Ramos (cell line): ENCODE results near the gene ZBTB7C.

Experiments used
- in situ Hi-C: fragments of 300-500 bp; cut with MboI; formaldehyde crosslinking; loops from one replicate; pipeline ENCODE4 v1.14.3; 2022; ENCODE audit warnings: low sequenced_read_pairs; ENCODE audit not compliant: unreplicated experiment

The ZBTB7C gene

DNA sequence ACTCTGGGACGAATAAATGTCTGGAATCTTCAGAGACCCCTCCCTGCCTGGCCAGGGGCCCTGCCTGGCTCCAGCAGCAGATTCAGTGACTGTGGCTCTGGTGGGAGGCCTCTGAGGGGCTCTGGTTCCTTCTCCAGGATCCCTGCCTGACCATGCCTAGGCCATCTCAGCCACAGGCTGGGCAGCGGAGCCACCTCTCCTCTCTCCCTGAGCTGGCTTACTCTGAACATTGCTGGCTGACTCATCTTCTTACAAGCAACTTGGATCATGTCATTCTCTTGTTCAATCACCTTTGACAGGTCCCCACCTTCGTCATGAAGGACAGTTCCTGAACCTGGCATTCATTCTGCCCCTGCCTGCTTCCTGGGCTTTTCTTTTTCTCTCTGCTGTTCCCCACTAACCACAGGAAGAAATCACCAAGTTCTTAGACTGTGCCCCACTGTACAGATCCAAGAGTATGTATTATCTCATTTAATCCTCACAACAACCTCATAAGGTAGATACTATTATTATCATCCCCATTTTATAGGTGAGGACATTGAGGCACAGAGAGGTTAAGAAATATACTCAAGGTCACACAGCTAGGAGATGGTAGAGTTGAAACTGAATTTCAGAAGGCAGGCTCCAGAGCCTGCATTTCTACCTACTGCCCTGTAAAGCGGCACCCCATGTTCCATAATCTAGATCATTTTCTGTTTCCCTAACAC lies 323.2 kb downstream of the ZBTB7C start:
- in situ Hi-C loops: no loop called here

DNA sequence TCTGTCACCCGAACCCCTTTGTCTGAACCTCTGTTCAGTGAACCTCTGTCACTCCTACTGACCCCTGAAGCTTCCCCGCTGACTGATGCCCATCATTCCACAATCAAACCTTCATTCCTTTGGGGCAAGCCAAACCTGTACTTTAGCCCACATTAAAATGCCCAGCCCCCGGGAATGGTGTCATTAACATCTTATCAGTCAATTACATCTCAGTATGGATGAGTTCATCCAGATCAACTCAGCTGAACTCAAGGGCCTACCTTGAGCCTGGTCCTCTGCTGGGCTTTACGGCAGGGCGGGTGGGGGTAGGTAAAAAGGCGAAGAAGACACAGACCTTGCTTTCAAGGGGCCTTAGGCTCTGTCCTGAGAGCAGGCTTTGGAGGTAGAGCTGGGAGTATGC lies 324.3 kb downstream of the ZBTB7C start:
- in situ Hi-C loops: no loop called here

DNA sequence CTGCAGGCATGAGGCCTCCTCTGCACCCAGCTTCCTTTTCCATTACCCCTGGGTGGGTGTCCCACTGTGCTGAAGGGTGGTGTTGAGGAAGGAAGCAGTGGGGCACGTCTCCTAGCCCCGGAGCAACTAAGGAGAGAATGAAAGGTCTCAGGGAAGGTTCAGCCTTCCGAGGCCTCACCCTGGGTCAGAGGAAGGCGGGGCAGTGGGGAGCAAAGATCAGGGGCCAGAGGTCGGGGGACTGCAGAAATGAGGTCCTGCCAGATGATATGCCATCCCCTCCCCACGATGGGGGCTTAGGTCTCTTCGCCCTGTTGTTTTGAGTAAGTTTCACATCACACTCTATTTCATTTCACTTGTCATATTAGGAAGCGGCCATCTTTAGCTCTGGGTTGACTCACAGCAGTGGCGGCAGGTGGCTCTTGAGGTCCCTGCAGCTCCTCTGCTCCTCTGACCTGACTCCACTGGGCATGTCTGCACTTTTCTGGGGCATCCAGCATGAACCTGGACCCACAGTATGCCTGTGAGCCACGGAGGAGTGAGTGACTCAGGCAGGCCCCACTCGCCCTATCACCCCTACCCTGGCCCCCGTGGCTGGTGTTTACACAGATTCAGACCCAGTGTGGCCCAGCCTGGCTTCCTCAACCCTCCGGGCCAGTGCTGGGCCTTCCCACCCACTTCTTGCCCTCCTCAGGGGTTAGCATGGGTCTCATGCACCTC lies 325.0 kb downstream of the ZBTB7C start:
- in situ Hi-C loops: no loop called here

DNA sequence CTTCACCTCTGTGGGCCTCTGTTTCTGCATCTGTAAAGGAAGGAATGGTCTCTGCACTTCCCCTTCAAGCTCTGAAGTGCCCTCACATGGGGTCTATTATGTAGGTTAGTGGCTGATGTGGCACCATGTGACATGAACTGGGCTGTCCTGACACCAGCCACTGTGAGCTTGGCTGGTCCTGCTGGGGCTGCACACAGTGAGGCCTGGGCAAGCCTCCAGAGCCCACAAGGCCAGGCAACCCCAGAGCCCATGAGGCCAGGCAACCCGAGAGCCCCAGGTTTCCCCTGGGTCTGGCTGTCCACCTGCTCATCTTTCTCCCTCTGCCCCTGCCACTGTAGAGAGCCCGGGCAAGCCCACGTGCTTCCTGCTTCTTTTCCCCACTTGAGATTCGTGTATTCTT lies 328.6 kb downstream of the ZBTB7C start:
- in situ Hi-C loops: no loop called here

DNA sequence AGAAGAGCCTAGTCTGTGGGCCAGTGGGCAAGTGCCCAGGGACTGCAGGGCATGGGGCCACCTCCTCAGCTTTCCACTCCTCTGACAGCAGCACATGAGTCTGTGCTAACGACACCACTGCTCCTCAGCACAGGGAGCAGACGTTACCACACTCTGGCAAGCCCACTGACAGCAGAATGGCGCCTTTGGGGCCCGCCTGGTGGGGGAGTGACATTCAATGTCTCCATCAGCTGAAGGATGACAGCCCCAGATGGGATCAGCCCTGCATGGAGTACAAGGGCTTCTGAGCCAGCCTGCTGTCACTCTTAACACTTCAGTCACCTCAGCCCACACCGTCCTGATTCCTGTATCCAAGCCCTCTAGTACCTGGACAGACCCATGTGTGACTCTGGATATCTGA lies 329.3 kb downstream of the ZBTB7C start:
- in situ Hi-C loops: no loop called here

DNA sequence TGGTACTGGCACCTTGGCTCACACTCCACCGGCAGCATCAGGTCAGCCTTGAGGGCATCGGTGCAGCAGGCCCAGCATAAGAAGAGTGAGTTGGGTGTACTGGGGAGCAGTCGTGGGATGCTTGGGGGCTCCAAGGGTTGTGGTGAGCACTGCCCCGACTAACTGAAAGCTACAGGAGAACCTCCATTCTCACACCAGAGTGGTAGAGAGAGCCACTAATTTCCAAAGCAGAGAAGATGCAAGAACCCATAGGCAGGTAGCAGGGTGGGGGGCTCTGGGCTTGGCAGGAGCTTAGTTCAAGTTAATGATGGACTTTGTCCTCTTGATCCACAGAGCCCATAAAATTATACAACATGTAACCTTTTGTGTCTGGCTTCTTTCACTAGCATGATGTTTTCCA lies 330.7 kb downstream of the ZBTB7C start:
- in situ Hi-C loops: no loop called here

DNA sequence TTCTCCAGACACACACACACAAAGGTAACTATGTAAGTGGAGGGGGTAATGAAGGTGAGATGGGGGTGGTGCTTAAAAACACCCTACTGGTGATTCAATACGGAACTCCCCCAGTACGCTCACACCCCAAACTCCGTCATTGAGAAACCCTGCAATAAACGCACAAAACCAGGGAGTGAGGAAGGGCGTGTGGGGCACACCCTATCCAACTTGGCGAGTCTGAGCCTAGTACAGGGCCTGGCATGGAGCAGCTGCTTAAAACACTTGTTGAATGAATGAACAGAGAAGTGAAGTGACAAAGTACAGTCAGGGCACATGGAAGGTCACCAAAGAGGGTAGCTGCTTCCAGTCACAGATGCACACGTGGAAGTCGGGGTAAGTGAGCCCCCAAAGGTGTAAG lies 331.9 kb downstream of the ZBTB7C start:
- in situ Hi-C loops: no loop called here

DNA sequence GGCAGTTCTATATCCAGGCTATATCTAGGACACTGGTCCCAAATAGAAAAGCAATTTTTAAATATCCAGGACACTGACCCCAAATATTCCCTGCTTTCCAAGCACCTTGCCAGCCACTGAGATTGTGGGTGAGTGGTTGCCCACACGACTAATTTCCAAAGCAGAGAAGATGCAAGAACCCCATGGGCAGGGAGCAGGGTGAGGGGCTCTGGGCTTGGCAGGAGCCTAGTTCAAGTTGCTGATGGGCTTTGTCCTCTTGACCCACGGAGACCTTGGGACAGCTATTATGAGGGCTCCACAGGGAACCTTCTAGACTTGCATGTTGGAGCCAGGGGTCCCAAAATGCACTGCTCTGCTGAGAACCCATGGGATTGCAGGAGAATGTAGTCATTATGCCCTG lies 332.7 kb downstream of the ZBTB7C start:
- in situ Hi-C loops: no loop called here

DNA sequence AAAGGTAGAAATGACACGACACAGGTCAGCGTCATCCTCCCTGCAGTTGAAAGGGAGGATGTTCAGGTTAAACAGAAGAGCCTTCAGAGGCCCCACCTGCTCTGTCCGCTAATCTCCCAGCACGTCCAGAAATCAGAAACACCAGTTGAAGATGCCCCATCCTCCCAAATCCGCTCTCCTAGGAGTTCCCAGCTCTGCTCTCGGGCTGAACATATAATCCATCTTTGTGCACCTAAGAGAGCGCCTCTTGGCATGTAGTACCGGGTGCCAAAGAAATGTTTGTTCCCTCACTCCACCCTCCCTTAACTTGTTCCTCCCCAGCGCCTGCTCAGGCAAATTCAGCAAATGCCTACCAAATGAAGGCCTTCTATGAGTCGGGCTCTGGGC lies 333.5 kb downstream of the ZBTB7C start:
- in situ Hi-C loops: no loop called here

DNA sequence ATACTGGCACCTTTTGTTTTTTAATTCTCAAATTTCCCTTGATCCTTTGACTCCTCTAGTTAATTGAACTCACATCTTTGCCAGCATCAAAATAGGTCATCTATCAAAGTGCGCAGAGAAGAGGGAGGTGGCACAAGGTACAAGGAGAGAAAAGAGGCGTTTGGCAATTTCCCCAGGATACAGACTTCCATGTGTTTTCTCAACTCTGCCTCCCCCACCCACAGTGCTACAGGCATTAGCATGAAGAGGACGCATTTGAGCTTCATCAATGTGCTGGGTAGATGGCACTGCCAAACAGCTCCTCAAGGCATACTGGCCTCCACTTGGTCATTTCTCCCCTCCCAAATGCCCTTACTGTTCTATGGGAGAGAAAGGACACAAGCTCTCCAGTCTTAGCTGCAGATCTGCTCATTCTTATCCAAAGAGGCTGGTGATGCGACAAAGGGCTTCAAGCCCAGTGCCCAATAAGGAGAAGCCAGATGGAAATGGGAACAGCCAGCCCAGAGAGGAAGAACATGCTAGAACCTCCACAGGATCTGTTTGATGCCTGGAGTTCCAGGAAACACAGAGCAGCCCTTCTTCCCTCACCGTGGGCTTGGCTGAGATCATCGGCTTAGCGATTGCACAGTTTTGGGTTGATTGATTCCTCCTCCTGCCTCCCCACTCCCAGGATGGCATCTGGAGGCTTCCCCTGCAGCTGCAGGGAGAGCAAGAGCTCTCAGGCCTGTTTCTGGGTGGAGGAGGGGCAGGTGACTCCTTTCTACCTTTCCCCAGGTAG lies 334.1 kb downstream of the ZBTB7C start:
- in situ Hi-C loops: no loop called here

DNA sequence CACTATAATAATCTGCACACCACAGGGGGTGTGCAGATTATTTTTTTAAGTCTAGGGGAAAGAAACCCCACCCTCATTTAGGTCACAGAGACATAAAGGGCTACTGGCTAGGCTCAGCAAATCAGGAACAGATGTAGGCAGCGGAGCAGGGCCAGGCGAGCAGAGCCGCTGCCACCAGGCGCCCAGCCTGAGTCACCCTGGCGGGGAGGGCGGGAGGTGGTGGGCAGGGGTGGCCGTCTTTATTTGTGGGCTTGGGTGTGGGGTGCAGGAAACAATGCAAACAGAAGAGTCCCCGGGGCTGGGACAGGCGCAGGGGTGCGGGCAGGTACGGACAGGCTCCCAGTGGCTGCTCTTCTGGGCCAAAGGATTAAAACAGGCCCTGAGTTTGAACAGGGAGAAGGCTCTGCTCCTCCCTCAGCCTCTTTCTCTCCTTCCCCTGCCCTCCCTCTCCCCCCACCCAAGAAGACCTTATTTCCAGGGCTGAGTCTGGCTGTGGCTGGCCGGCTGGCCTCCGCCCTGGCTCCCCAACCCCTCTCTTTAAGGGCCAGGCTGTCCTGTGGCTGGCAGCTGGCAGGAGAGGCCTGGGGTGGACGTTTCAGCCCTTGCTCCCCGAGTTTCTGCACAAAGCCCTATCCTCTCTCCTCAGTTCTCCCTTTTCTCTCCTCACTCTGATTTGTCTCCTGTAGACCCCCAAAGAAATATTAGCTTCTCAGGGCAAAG lies 335.8 kb downstream of the ZBTB7C start:
- in situ Hi-C loops: no loop called here

DNA sequence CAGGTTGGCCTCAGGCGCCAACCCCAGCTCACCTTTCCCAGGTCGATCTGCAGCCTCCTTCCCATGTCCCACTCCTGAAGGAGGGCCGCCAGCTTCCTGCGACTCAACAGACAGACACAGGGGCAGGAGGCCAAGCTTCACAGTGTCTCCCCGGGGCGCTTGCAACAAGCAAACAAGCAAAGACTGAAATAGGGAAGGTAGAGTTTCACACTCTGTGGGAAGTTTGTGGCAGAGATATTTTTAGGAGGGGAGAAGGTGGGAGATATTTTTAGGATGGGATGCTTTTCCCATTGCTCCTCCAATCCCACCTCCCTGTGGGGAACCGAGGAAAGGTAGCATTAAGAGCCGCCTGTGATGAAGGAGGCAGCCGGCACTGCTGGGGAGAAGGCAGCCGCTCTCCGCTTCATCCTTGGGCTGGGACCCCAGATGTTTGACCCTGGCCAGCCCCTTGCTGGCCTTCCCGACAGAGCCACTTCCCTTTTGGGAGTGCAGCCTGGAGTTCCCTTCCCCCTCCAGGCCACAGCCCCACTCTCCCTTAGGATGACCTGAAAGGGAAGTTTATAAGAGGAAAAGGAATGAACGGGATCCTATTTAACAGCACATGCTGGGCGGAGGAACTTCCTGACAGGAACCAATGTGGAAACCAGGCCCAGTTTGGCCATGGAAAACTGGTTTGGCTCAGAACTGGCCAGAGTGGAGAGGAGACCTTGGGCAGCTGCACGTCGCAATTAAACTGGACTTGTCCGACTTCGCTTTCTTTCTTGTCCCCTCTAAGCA lies 336.6 kb downstream of the ZBTB7C start:
- in situ Hi-C loops: no loop called here

DNA sequence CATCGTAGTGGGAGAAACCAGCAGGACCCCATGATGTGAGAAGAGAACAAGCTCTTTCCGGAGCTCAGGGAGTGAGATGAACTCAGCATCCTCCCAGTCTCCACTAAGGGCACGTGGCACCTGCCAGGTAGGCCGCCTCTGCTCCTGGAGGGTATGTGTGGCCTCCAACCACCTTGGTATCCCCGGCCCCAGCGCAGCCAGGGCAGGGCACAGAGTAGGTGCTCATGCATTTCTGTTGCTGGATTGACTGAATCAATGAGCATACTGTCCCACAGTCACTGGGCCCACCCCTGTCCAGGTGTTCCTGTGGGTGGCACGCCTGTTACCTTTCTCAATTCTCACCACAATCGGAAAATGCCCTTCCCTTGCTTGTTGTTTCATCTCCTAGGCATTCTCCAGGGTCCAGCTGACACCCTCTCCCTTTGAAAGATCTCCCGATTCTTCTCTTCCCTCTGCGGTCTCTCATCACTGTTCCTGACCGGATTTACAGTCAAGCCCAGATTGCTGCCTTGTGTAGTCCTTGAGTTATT lies 340.2 kb downstream of the ZBTB7C start:
- in situ Hi-C loops: no loop called here

DNA sequence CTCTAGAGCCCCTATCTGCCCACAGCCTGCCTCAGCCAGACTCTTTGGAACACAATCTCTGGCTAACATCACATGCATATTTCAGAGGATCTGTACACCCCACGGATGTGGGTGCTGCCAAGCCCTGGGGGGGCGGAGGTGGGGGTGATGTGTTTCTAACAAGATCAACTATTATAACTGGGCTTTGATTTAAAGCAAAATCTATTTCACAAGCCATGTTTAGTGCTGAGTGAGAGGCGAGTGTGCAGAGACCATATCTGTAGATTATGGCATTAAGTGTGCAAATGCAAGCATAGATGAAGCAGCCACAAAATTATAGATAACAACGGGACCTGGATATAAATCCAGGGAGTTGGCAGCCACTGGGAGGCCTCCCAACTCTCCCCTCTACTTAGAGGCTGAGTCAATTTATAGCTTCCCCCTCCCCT lies 342.9 kb downstream of the ZBTB7C start:
- in situ Hi-C loops: no loop called here

DNA sequence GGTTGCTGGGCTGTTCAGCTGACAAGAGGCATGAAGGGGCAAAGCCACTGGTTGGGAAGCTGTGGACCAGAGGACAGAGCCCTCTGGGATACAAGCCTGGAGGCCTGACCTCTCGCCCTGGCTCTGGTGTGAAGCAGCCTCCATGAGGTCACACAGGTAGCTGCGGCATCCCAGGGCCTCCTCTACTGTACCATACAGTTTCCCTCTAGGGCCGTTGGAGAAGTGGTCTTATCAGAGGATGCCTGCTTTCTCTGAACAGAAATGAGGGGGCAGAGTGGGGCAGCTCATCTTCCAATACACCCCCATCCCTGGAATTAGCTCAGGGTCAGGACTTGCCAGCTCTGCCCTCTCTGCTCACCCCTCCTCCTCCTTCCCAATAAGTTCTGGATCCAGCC lies 343.6 kb downstream of the ZBTB7C start:
- in situ Hi-C loops: no loop called here

DNA sequence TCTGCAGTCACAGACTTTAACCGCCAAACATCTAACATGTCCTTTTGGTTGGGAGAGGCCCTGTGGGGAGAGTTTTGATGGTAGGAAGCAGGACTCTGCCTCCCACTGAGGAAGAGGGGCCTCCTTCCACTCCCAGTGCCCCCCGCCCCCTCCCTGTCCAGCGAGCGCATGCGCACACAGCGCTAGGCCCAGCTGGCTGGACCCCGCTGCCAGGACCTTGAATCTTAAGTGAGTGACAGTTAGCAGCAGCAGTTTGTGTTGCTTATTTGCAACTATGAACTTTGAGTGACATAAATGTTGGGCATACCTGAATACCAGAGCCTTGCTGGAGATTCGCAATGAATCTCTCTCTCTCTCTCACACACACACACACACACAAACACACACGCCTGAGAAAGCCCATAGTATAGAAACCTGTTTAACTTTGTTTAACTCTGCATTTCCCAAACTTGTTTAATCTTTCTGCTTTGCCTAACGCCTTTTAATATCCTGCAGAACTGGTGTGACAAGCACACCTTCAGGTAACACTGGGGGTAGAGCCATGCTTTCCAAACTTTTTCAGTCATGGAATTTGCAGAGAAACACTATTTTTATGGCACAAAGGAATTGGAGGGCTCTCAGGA lies 344.1 kb downstream of the ZBTB7C start:
- in situ Hi-C loops: no loop called here

DNA sequence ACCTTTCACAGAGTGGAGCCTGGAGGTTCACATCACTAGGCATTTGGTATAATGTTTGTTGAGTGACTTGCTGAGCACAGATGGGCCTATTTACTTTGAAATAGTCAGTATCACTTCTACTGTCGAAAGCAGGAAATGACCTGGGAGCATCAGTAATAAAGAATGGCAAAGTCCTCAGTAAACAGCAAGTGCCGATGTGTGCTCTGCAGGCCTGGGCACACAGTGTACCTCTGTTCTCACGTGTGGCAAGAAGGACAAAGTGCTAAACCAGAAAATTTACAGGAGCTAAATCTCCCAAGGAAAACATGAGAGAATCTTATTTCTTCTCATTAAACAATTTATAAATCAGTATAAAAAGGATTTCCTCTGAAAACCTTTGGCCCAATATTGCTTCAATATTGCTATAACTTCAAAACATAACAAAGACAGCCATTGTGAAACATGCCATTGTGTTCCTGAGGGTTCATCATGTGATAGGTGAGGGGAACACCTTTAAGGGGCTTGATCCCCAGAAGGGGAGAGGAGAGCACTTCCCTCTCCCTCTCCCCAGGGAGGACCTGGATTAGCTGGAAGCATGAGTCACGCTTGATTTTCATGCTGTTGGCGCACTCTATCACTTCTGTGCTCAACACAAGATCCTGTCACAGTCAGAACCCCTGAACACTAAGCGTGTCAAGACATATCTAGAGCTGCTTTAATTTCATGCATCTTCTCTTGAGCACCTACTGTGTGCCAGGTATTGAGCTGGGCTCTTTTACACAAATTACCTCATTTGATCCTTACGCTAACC lies 347.2 kb downstream of the ZBTB7C start:
- in situ Hi-C loops: no loop called here

DNA sequence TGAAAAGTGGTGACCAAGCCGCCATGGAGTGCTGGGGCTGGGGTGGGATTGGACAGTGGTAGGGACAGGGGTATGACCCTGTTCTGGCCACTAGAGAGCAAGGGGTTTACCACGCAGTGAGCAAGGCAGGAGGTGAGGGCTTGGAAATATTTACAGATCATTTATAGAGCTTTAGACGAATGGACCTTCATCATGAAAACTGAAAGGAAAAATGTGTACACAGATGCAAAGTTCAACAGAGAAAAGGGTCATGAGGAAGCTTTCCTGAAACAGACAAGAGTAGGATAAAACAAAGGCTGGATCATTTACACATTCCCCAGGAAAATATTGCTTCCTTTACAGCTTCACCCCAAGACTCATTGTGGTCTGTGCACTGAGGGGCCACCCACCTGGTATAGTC lies 348.2 kb downstream of the ZBTB7C start:
- in situ Hi-C loops: no loop called here

DNA sequence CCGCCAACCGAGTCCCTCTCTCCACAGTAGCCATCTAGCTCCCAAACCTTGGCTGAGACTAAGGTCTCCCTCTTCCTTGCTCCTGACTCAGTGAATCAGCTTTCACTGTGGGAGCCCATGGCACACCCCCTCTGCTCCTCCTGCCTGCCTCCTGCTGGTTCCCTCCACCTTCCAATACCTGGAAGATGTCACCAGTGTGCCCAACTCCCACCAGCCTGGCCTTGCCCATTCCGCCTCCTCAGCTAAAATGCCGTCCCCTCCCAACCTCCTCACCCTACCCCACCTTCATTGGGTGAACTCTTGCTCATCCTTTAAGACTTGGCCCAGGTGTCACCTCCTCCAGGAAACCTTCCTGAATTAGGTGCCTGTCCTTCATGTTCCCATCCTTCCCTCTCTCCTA lies 348.8 kb downstream of the ZBTB7C start:
- in situ Hi-C loops: no loop called here
